Activated CD4-positive, alpha-beta memory T cell treated with anti-CD3 and anti-CD28 coated beads for 36 hours (primary cell): ENCODE measurements around the gene COL19A1. TPM values are rescaled to one million over a fixed set of nuclear protein-coding genes. Genes with fewer than 3 reads are reported as not detected.
"Not testable (repeated sequence)": the region's sequence is repeated elsewhere in the genome, so short reads cannot be mapped to it uniquely, and the experiment has no call there.

ENCODE experiments used
- CTCF ChIA-PET: fragments of 350-600 bp; sonication (Branson Sonifier 250); formaldehyde crosslinking; loops from one replicate; lab custom pipeline; 2021; ENCODE audit warnings: antibody characterized with exemption, inconsistent platforms; lab: Charles Lee
- POLR2A ChIA-PET: fragments of 350-600 bp; sonication (Branson Sonifier 250); formaldehyde crosslinking; loops from one replicate; lab custom pipeline; 2021; ENCODE audit warnings: antibody characterized with exemption; lab: Charles Lee
- DNase-seq: peaks from one replicate; pipeline ENCODE4 v3.0.0-alpha.2; 2020
- H3K27ac Mint-ChIP-seq: one replicate; pipeline ENCODE4 v1.8.0; 2021; ENCODE audit warnings: mixed read lengths
- H3K27me3 Mint-ChIP-seq: one replicate; pipeline ENCODE4 v1.8.0; 2021; ENCODE audit warnings: mixed read lengths
- H3K36me3 Mint-ChIP-seq: one replicate; pipeline ENCODE4 v1.8.0; 2021; ENCODE audit warnings: mixed read lengths
- H3K4me1 Mint-ChIP-seq: one replicate; pipeline ENCODE4 v1.8.0; 2021; ENCODE audit warnings: low read depth, mixed read lengths
- H3K4me3 Mint-ChIP-seq: one replicate; pipeline ENCODE4 v1.8.0; 2021; ENCODE audit warnings: mild to moderate bottlenecking, mixed read lengths
- H3K9me3 Mint-ChIP-seq: one replicate; pipeline ENCODE4 v1.8.0; 2021; ENCODE audit warnings: mixed read lengths
- intact Hi-C: fragments of 100-400 bp; cut with micrococcal nuclease; formaldehyde crosslinking; loops from one replicate; pipeline ENCODE4 v1.15.1; 2023
- total RNA-seq, 2 experiments: library from RNA; stranded (reverse); gene quantifications; one replicate each; pipeline ENCODE4 v1.2.3, GENCODE V29; 2021

Gene COL19A1
- total RNA-seq, 2 experiments from 2014 or later = 0.02 to 0.19 TPM

- no peaks in the 10 kb centered on the region for H3K4me1 Mint-ChIP-seq
- intact Hi-C loops = no loop called here
- ChIA-PET POLR2A (no interaction called here), CTCF (no interaction called here)
- DNase-seq = no peak
- no peaks in the 10 kb centered on the region for H3K36me3 Mint-ChIP-seq
- no peak overlapping the region for H3K4me3 Mint-ChIP-seq
- H3K9me3 Mint-ChIP-seq = no peaks in the 10 kb centered on the region
- H3K27ac Mint-ChIP-seq = no peak overlapping the region
- peaks cover 6% of the 10 kb centered on the region for H3K27me3 Mint-ChIP-seq
These were observed 110.3 kb downstream of the COL19A1 start for GRCh38 chr6:69976591-69977090.

GRCh38 chr6:69980624-69981023, 114.3 kb downstream of the COL19A1 start:
- no peaks in the 10 kb centered on the region for H3K9me3 Mint-ChIP-seq
- intact Hi-C loops = no loop called here
- H3K27ac Mint-ChIP-seq = no peak overlapping the region
- CTCF ChIA-PET = no interaction called here
- H3K4me3 Mint-ChIP-seq = no peak overlapping the region
- POLR2A ChIA-PET = no interaction called here
- no peak for DNase-seq
- H3K36me3 Mint-ChIP-seq = no peaks in the 10 kb centered on the region
- H3K4me1 Mint-ChIP-seq = no peaks in the 10 kb centered on the region
- H3K27me3 Mint-ChIP-seq = peaks cover 2% of the 10 kb centered on the region

- ChIA-PET CTCF (no interaction called here), POLR2A (no interaction called here)
- H3K27me3 Mint-ChIP-seq = no peaks in the 10 kb centered on the region
- H3K9me3 Mint-ChIP-seq = no peaks in the 10 kb centered on the region
- no peak for DNase-seq
- intact Hi-C loops = no loop called here
- no peak overlapping the region for H3K27ac Mint-ChIP-seq
- H3K4me3 Mint-ChIP-seq = no peak overlapping the region
- H3K36me3 Mint-ChIP-seq = no peaks in the 10 kb centered on the region
- no peaks in the 10 kb centered on the region for H3K4me1 Mint-ChIP-seq
These were observed 118.2 kb downstream of the COL19A1 start for GRCh38 chr6:69984506-69984905.

- no peaks in the 10 kb centered on the region for H3K4me1 Mint-ChIP-seq
- H3K27ac Mint-ChIP-seq = no peak overlapping the region
- H3K27me3 Mint-ChIP-seq = no peaks in the 10 kb centered on the region
- CTCF ChIA-PET = no interaction called here
- no peak for DNase-seq
- H3K4me3 Mint-ChIP-seq = no peak overlapping the region
- intact Hi-C loops = loop anchor here (5.0 kb wide), 1 partner anchor 148 kb away; no protein-coding TSS in a partner anchor
- no peaks in the 10 kb centered on the region for H3K9me3 Mint-ChIP-seq
- no peaks in the 10 kb centered on the region for H3K36me3 Mint-ChIP-seq
- POLR2A ChIA-PET = no interaction called here
These were observed 118.8 kb downstream of the COL19A1 start for GRCh38 chr6:69985180-69985579.

- H3K4me3 Mint-ChIP-seq = no peak overlapping the region
- H3K4me1 Mint-ChIP-seq = no peaks in the 10 kb centered on the region
- CTCF ChIA-PET = no interaction called here
- POLR2A ChIA-PET = no interaction called here
- intact Hi-C loops = loop anchor here (5.0 kb wide), 1 partner anchor 150 kb away; no protein-coding TSS in a partner anchor
- no peaks in the 10 kb centered on the region for H3K36me3 Mint-ChIP-seq
- no peaks in the 10 kb centered on the region for H3K9me3 Mint-ChIP-seq
- DNase-seq = no peak
- peaks cover under 1% of the 10 kb centered on the region for H3K27me3 Mint-ChIP-seq
- H3K27ac Mint-ChIP-seq = no peak overlapping the region
These were observed 121.2 kb downstream of the COL19A1 start for GRCh38 chr6:69987550-69987949.

- DNase-seq = no peak
- Mint-ChIP-seq H3K27ac (no peak overlapping the region), H3K4me1 (no peaks in the 10 kb centered on the region), H3K36me3 (no peaks in the 10 kb centered on the region), H3K4me3 (no peak overlapping the region), H3K27me3 (peaks cover 4% of the 10 kb centered on the region), H3K9me3 (no peaks in the 10 kb centered on the region)
- ChIA-PET POLR2A (no interaction called here), CTCF (no interaction called here)
- intact Hi-C loops = loop anchor here (5.0 kb wide), 1 partner anchor 151 kb away; no protein-coding TSS in a partner anchor
These were observed 122.2 kb downstream of the COL19A1 start for GRCh38 chr6:69988458-69989126.

GRCh38 chr6:69994251-69994650, 127.9 kb downstream of the COL19A1 start:
- DNase-seq = no peak
- no peak overlapping the region for H3K4me3 Mint-ChIP-seq
- H3K4me1 Mint-ChIP-seq = no peaks in the 10 kb centered on the region
- no peaks in the 10 kb centered on the region for H3K9me3 Mint-ChIP-seq
- H3K27ac Mint-ChIP-seq = no peak overlapping the region
- H3K36me3 Mint-ChIP-seq = no peaks in the 10 kb centered on the region
- ChIA-PET CTCF (no interaction called here), POLR2A (no interaction called here)
- intact Hi-C loops = no loop called here
- peaks cover 7% of the 10 kb centered on the region for H3K27me3 Mint-ChIP-seq

- Mint-ChIP-seq H3K36me3 (no peaks in the 10 kb centered on the region), H3K9me3 (peaks cover 12% of the 10 kb centered on the region), H3K27me3 (peaks cover 4% of the 10 kb centered on the region), H3K27ac (no peak overlapping the region), H3K4me3 (no peak overlapping the region), H3K4me1 (no peaks in the 10 kb centered on the region)
- ChIA-PET CTCF (no interaction called here), POLR2A (no interaction called here)
- intact Hi-C loops = no loop called here
- DNase-seq = no peak
These were observed 141.8 kb downstream of the COL19A1 start for GRCh38 chr6:70008189-70008588.

GRCh38 chr6:70010339-70010738, 144.0 kb downstream of the COL19A1 start:
- H3K4me3 Mint-ChIP-seq, DNase-seq, H3K27ac Mint-ChIP-seq, H3K27me3 Mint-ChIP-seq, POLR2A ChIA-PET, H3K4me1 Mint-ChIP-seq, H3K36me3 Mint-ChIP-seq, intact Hi-C loops, CTCF ChIA-PET: not testable (repeated sequence)
- peaks cover 12% of the 10 kb centered on the region for H3K9me3 Mint-ChIP-seq

GRCh38 chr6:70023201-70023600, 156.8 kb downstream of the COL19A1 start:
- H3K4me3 Mint-ChIP-seq, H3K36me3 Mint-ChIP-seq, DNase-seq, H3K9me3 Mint-ChIP-seq, H3K4me1 Mint-ChIP-seq, CTCF ChIA-PET, intact Hi-C loops, POLR2A ChIA-PET, H3K27ac Mint-ChIP-seq, H3K27me3 Mint-ChIP-seq: not testable (repeated sequence)

- no peak for DNase-seq
- intact Hi-C loops = no loop called here
- no peak overlapping the region for H3K4me3 Mint-ChIP-seq
- H3K4me1 Mint-ChIP-seq = no peaks in the 10 kb centered on the region
- H3K27ac Mint-ChIP-seq = no peak overlapping the region
- no peaks in the 10 kb centered on the region for H3K36me3 Mint-ChIP-seq
- H3K9me3 Mint-ChIP-seq = no peaks in the 10 kb centered on the region
- H3K27me3 Mint-ChIP-seq = peaks cover 4% of the 10 kb centered on the region
- POLR2A ChIA-PET = no interaction called here
- CTCF ChIA-PET = no interaction called here
These were observed 161.9 kb downstream of the COL19A1 start for GRCh38 chr6:70028246-70028645.

GRCh38 chr6:70028926-70029325, 162.6 kb downstream of the COL19A1 start:
- CTCF ChIA-PET = no interaction called here
- no peak for DNase-seq
- H3K27ac Mint-ChIP-seq = no peak overlapping the region
- H3K27me3 Mint-ChIP-seq = peaks cover 4% of the 10 kb centered on the region
- intact Hi-C loops = no loop called here
- no peaks in the 10 kb centered on the region for H3K9me3 Mint-ChIP-seq
- no peaks in the 10 kb centered on the region for H3K4me1 Mint-ChIP-seq
- POLR2A ChIA-PET = no interaction called here
- H3K4me3 Mint-ChIP-seq = no peak overlapping the region
- no peaks in the 10 kb centered on the region for H3K36me3 Mint-ChIP-seq

GRCh38 chr6:70033781-70034180, 167.4 kb downstream of the COL19A1 start:
- intact Hi-C loops = no loop called here
- CTCF ChIA-PET = interaction anchor here (0.6 kb wide), 1 partner anchor 29 kb away, joined by 3 read pairs; no protein-coding TSS in a partner anchor
- POLR2A ChIA-PET = no interaction called here
- Mint-ChIP-seq H3K36me3 (no peaks in the 10 kb centered on the region), H3K27ac (no peak overlapping the region), H3K27me3 (peaks cover 3% of the 10 kb centered on the region), H3K9me3 (no peaks in the 10 kb centered on the region), H3K4me3 (no peak overlapping the region), H3K4me1 (no peaks in the 10 kb centered on the region)
- DNase-seq = no peak
